GM12864 (cell line): ENCODE measurements around the gene ALKBH5.

Source experiments
- DNase-seq: peaks from one replicate; pipeline ENCODE4 v3.0.0-alpha.2; 2011; ENCODE audit warnings: low read depth
- H3K4me3 ChIP-seq: 2 replicates; pipeline ENCODE4 v1.5.1; 2011; ENCODE audit warnings: mild to moderate bottlenecking, low read depth, low read length, control low read depth
- TF ChIP-seq, protein P1 (sequence below): IDR thresholded peaks from 2 replicates; pipeline ENCODE4 v1.5.1; 2011; ENCODE audit warnings: low read depth, mild to moderate bottlenecking, moderate library complexity, low read length, control low read depth, inconsistent platforms; ENCODE audit errors: missing control alignments

The ALKBH5 gene

DNA sequence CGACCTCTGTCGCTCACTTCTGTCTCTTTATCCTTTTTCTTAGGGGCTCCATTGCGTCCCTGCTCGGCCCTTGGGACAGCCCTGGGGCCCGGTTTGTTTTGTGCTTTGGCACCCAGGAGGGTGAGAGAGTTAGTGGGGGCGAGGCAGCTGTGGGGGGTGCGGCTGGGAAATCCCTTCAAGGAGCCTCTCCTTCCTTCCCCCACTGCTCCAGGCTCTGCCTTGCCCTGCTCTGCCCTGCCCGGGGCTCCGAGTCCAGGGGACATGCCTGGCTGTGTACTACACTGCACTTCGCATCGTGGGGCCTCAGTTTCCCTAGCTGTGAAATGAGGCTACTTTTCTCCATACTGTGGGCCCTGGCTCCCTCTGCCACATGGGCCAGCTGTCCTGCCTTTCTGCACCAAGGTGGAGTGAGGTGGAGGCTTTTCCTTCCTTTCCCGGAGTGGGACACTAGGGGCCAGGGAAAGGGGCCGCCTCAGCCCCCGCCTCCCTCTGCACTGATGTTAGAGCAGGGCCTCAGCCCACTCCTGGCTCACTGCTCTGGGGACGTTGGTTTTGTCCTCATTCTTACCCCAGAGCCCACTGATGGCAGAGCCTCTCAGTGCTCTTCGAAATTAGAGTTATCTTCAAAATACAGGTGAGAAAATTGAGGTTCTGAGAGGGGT is 42.8 kb downstream of the ALKBH5 start:
- TF ChIP-seq, protein P1, sequence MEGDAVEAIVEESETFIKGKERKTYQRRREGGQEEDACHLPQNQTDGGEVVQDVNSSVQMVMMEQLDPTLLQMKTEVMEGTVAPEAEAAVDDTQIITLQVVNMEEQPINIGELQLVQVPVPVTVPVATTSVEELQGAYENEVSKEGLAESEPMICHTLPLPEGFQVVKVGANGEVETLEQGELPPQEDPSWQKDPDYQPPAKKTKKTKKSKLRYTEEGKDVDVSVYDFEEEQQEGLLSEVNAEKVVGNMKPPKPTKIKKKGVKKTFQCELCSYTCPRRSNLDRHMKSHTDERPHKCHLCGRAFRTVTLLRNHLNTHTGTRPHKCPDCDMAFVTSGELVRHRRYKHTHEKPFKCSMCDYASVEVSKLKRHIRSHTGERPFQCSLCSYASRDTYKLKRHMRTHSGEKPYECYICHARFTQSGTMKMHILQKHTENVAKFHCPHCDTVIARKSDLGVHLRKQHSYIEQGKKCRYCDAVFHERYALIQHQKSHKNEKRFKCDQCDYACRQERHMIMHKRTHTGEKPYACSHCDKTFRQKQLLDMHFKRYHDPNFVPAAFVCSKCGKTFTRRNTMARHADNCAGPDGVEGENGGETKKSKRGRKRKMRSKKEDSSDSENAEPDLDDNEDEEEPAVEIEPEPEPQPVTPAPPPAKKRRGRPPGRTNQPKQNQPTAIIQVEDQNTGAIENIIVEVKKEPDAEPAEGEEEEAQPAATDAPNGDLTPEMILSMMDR, result no peak
- H3K4me3 ChIP-seq, result peak overlapping the region; percentile 62
- no peak for DNase-seq

DNA sequence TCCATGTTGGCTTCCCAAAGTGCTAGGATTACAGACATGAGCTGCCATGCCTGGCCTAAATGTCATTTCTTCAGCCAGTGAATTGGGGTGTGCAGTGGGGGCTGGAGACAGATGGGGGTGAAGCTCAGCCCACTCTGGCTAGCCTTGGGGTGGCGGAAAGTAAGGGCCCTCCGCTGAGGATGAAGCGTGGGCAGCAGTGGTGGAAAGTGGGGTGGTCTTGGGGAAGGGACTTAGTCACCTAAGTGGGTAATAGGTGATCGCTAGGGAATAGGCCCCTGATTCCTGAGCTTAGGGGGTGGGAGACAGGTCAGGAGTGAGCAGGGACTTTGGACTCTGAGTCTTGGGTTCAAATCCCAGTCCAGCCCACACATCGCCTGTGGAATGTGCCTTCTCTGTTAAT is 44.0 kb downstream of the ALKBH5 start:
- H3K4me3 ChIP-seq, result no peak overlapping the region
- no peak for DNase-seq
- TF ChIP-seq, protein P1, result no peak

DNA sequence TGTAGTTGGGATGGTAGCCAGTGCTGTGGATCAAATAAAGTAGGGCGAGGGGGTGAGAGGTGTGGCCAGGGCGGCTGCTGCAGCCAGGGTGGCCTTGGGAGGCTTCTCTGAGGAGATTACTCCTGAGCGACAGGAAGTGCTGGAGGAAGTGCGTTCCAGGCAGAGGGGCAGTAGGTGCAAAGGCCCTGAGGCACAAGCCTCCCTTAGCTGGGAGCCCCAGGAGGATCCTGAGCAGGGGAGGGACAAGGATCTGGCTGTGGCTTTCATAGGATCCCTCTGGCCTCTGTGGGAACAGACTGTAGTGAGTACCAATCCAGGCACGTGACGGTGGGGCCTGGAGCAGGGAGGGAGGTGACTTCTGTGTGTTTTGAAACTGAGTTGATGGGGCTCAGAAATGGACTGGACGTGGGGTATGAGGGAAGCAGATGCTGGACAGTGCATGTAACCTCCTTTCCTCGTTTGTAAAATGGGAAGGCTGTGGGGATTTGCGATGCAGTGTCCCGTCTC is 44.6 kb downstream of the ALKBH5 start:
- TF ChIP-seq, protein P1, result no peak
- H3K4me3 ChIP-seq, result no peak overlapping the region
- no peak for DNase-seq

DNA sequence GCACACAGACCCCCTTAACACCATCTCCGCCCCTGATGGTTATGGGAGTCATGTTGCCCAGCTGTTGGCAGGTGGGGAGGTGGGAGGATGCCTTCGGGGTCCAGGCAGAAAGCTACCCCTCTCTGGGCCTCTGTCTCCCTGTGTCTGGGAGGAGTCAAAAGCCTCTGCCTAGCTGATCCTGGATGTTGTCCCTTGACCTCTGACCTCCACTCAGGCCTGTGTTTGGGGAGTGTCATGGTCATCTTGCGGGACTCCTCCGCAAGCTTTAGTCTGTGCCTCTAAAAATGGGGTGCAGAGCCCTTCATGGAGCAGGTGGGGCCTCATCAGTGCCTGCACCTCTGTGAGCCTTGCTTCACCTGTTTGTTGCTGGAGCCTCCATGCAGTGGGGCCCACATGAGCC is 45.6 kb downstream of the ALKBH5 start:
- H3K4me3 ChIP-seq, result no peak overlapping the region
- TF ChIP-seq, protein P1, result no peak
- DNase-seq, result no peak

DNA sequence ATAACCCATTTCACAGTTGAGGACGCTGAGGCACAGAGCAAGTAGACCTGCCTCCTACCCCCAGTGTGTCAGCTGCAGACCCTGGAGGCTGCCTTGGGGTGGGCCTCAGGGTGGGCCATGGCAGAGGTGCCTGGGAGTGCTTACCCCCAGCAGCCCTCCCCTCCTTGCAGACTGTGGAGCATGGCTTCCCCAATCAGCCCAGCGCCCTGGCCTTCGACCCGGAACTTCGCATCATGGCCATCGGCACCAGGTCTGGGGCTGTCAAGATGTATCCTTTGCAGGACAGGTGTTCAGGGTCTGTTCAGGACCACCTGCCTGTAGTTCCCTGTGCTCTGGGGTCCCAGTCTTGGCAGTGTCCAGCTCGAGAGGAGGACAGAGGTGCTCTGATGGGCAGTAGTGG is 46.1 kb downstream of the ALKBH5 start:
- H3K4me3 ChIP-seq, result no peak overlapping the region
- TF ChIP-seq, protein P1, result no peak
- no peak for DNase-seq

DNA sequence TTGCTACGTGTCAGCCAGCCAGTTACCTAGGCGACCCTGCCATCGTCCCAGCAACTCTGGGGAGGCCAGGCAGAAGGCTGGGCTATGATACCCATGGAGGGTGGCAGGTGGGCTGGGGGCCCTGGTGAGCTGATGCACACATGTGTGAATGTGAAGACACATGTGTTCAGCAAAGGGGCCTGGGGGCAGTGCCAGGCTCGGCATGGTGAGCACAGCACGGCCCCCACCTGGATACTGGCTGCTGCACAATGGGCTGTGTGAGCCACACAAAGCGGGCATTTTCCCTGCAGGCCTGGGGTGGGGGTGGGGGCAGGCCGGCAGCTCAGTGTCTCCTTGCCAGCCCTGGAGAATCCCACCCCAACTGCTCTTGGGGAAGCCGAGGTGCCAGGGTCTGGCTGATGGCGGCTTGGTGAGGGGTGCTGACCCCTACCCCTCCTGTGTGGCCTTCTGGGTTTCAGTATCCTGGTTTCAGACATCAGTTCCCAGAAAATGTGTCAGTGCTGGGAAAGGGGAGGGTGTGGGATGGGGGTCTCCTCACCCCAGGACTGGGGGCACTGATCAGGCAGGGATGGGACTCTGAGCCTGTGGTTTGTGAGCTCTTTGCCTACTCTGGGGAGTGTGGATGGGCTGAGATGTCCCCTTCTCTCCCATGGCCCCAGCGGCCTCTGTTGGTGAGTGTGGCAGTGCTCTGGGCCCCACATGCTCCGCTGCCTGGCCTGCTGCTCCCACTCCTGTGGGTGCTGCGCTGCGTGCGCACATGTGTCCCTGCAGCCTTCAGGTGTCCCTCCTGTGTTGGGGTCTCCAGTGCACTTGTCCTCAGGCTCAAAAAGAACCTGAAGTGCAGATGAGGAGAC is 46.9 kb downstream of the ALKBH5 start:
- TF ChIP-seq, protein P1, result no peak
- no peak overlapping the region for H3K4me3 ChIP-seq
- DNase-seq, result no peak
